GM23338 (cell line): ENCODE measurements around the gene CFAP90. TPM values are rescaled to one million over a fixed set of nuclear protein-coding genes. Genes with fewer than 3 reads are reported as not detected.

ENCODE experiments used
- ATAC-seq: fragments of 200-7000 bp; cut with Tn5 transposase; 3 replicates; pipeline ENCODE4 v1.9.1; 2020
- DNase-seq: peaks from one replicate; pipeline ENCODE4 v3.0.0-alpha.2; 2015; ENCODE audit warnings: low spot score
- H2AFZ ChIP-seq: fragments of 200-600 bp; sonication (generic); 2 replicates; pipeline ENCODE4 v1.8.0; 2016; ENCODE audit warnings: antibody characterized with exemption, mild to moderate bottlenecking, moderate library complexity
- H3F3A ChIP-seq: fragments of 200-600 bp; sonication (generic); replicated peaks from 2 replicates; pipeline ENCODE4 v1.8.0; 2017; ENCODE audit warnings: antibody characterized with exemption, mixed run types, low read depth
- H3K27ac ChIP-seq: fragments of 200-600 bp; sonication (generic); 2 replicates; pipeline ENCODE4 v1.6.1; 2016; ENCODE audit warnings: low read depth
- H3K27me3 ChIP-seq: fragments of 200-600 bp; sonication (generic); 2 replicates; pipeline ENCODE4 v1.8.0; 2016; ENCODE audit warnings: mild to moderate bottlenecking, mixed run types, moderate library complexity; ENCODE audit not compliant: insufficient read depth
- H3K36me3 ChIP-seq: fragments of 200-600 bp; sonication (generic); 2 replicates; pipeline ENCODE4 v1.8.0; 2016; ENCODE audit warnings: mild to moderate bottlenecking; ENCODE audit not compliant: insufficient read depth
- H3K4me1 ChIP-seq: fragments of 200-600 bp; sonication (generic); 2 replicates; pipeline ENCODE4 v1.8.0; 2016; ENCODE audit warnings: mild to moderate bottlenecking, moderate library complexity; ENCODE audit not compliant: insufficient read depth
- H3K4me2 ChIP-seq: fragments of 200-600 bp; sonication (generic); 2 replicates; pipeline ENCODE4 v1.7.1; 2017; ENCODE audit warnings: mixed run types
- H3K4me3 ChIP-seq: fragments of 200-600 bp; sonication (generic); 2 replicates; pipeline ENCODE4 v1.6.1; 2016; ENCODE audit warnings: mixed run types
- H3K79me2 ChIP-seq: fragments of 200-600 bp; sonication (generic); replicated peaks from 2 replicates; pipeline ENCODE4 v1.8.0; 2017; ENCODE audit warnings: mild to moderate bottlenecking; ENCODE audit not compliant: insufficient read depth
- H3K9me2 ChIP-seq: fragments of 200-600 bp; sonication (generic); 2 replicates; pipeline ENCODE4 v1.8.0; 2017; ENCODE audit not compliant: insufficient read depth
- H4K20me1 ChIP-seq: fragments of 200-600 bp; sonication (generic); replicated peaks from 2 replicates; pipeline ENCODE4 v1.8.0; 2017; ENCODE audit warnings: mild to moderate bottlenecking; ENCODE audit not compliant: insufficient read depth
- H3K27ac Mint-ChIP-seq: 2 replicates; pipeline ENCODE4 v1.8.0; 2020; ENCODE audit warnings: inconsistent platforms, mild to moderate bottlenecking, moderate library complexity, mixed read lengths
- H3K27me3 Mint-ChIP-seq: 3 replicates; pipeline ENCODE4 v1.8.0; 2022; ENCODE audit warnings: low read depth, mild to moderate bottlenecking, moderate library complexity, mixed read lengths, inconsistent platforms; ENCODE audit not compliant: insufficient read depth, poor library complexity
- H3K36me3 Mint-ChIP-seq: 3 replicates; pipeline ENCODE4 v1.8.0; 2021; ENCODE audit warnings: low read depth, mild to moderate bottlenecking, inconsistent platforms, moderate library complexity, mixed read lengths
- H3K4me1 Mint-ChIP-seq: 3 replicates; pipeline ENCODE4 v1.8.0; 2020; ENCODE audit warnings: mild to moderate bottlenecking, inconsistent platforms, mixed read lengths
- H3K4me3 Mint-ChIP-seq: 3 replicates; pipeline ENCODE4 v1.8.0; 2021; ENCODE audit warnings: moderate library complexity, mild to moderate bottlenecking, inconsistent platforms, mixed read lengths
- H3K9me3 Mint-ChIP-seq: 3 replicates; pipeline ENCODE4 v1.8.0; 2020; ENCODE audit warnings: moderate library complexity, mild to moderate bottlenecking, inconsistent platforms, mixed read lengths
- CREB1 ChIP-seq: fragments of 250-450 bp; sonication (Bioruptor Pico); IDR thresholded peaks from 2 replicates; pipeline ENCODE4 v1.5.0; 2020; ENCODE audit warnings: low read depth, mild to moderate bottlenecking, moderate library complexity
- ETS1 ChIP-seq: IDR thresholded peaks from 2 replicates; pipeline ENCODE4 v1.6.1; 2016; ENCODE audit warnings: antibody characterized with exemption
- EZH2 ChIP-seq: fragments of 200-600 bp; sonication (generic); IDR thresholded peaks from one replicate; pipeline ENCODE4 v1.8.0; 2017; ENCODE audit warnings: antibody characterized with exemption, mild to moderate bottlenecking, low read depth; ENCODE audit not compliant: unreplicated experiment
- EZH2phosphoT487 ChIP-seq: fragments of 200-600 bp; sonication (generic); IDR thresholded peaks from one replicate; pipeline ENCODE4 v1.8.1; 2018; ENCODE audit warnings: antibody characterized with exemption; ENCODE audit not compliant: unreplicated experiment
- NANOG ChIP-seq: IDR thresholded peaks from 2 replicates; pipeline ENCODE4 v1.6.1; 2016; ENCODE audit warnings: antibody characterized with exemption, borderline replicate concordance
- POLR2AphosphoS5 ChIP-seq: IDR thresholded peaks from 2 replicates; pipeline ENCODE4 v1.6.1; 2016; ENCODE audit warnings: antibody characterized with exemption, low read depth
- STAT1 ChIP-seq: IDR thresholded peaks from one replicate; pipeline ENCODE4 v1.6.1; 2016; ENCODE audit warnings: antibody characterized with exemption; ENCODE audit not compliant: unreplicated experiment
- ZNF114 ChIP-seq: fragments of 250-450 bp; sonication (Bioruptor Pico); IDR thresholded peaks from 2 replicates; pipeline ENCODE4 v1.5.0; 2020; ENCODE audit warnings: mild to moderate bottlenecking, moderate library complexity
- ZNF331 ChIP-seq: fragments of 250-450 bp; sonication (Bioruptor Pico); IDR thresholded peaks from 2 replicates; pipeline ENCODE4 v1.5.0; 2020; ENCODE audit warnings: low read depth, mild to moderate bottlenecking, moderate library complexity
- polyA plus RNA-seq: library from polyadenylated mRNA; unstranded; fragments of >200 nt; fragmentation: Nextera tagmentation; extraction: Ambion mirVana; gene quantifications from 2 replicates; pipeline ENCODE4 v1.2.1, GENCODE V29; 2016
- total RNA-seq: library from RNA; depleted of rRNA; stranded (reverse); fragments of >200 nt; shearing (Covaris generic); gene quantifications from 2 replicates; pipeline ENCODE4 v1.2.3, GENCODE V29; 2014
- TF ChIP-seq, protein P1 (sequence below): IDR thresholded peaks from one replicate; pipeline ENCODE4 v1.6.1; 2018; ENCODE audit warnings: antibody characterized with exemption; ENCODE audit not compliant: unreplicated experiment
- TF ChIP-seq, protein P2 (sequence below), 2 experiments: fragments of 200-600 bp in 1 of 2; sonication (generic) in 1 of 2; conservative IDR thresholded peaks; 2 replicates each; pipeline versions ENCODE4 v1.5.1 to v1.6.1; 2016 to 2017; ENCODE audit warnings: antibody characterized with exemption in 2 of 2, low read depth in 2 of 2, mild to moderate bottlenecking in 2 of 2, moderate library complexity in 1 of 2
- TF ChIP-seq, protein P3 (sequence below): fragments of 250-450 bp; sonication (Bioruptor Pico); IDR thresholded peaks from 2 replicates; pipeline ENCODE4 v1.5.0; 2020; ENCODE audit warnings: mild to moderate bottlenecking, moderate library complexity

The CFAP90 gene
- total and polyA plus RNA-seq, 2 experiments from 2014 or later: 0.10 to 1.0 TPM

- ATAC-seq: no peak
- no peaks in the 10 kb centered on the region for H3K9me3 Mint-ChIP-seq
Observed at GRCh38 chr5:7875151-7875550, 24.2 kb upstream of the CFAP90 start.

More at GRCh38 chr5:7875151-7875550, 24.2 kb upstream of the CFAP90 start:
- H3K4me1 Mint-ChIP-seq: peaks cover 9% of the 10 kb centered on the region
- no peaks in the 10 kb centered on the region for H3F3A ChIP-seq
- H3K4me3 Mint-ChIP-seq: no peak overlapping the region
- no peak overlapping the region for H3K27ac Mint-ChIP-seq
- H3K4me3 ChIP-seq: no peak overlapping the region
- peaks cover 47% of the 10 kb centered on the region for H4K20me1 ChIP-seq
- no peak for DNase-seq
- peaks cover 77% of the 10 kb centered on the region for H3K79me2 ChIP-seq
- no peaks in the 10 kb centered on the region for H3K27me3 Mint-ChIP-seq
- H3K4me2 ChIP-seq: no peak overlapping the region
- H3K36me3 ChIP-seq: peaks cover 47% of the 10 kb centered on the region; the same call in 1 of the 2 replicates
- H3K4me1 ChIP-seq: 0 out of 2 replicates have a peak, but pooled peaks cover 6% of the 10 kb centered on the region
- no peaks in the 10 kb centered on the region for H3K27me3 ChIP-seq
- no peaks in the 10 kb centered on the region for H3K9me2 ChIP-seq
- no peak overlapping the region for H2AFZ ChIP-seq
- peaks cover 53% of the 10 kb centered on the region for H3K36me3 Mint-ChIP-seq
- TF ChIP-seq EZH2 (no peak), NANOG (no peak), ZNF331 (no peak), CREB1 (CRISPR knock-in tag) (no peak), STAT1 (no peak), POLR2AphosphoS5 (no peak), ZNF114 (CRISPR knock-in tag) (no peak), EZH2phosphoT487 (no peak), ETS1 (no peak)
- TF ChIP-seq, protein P1, sequence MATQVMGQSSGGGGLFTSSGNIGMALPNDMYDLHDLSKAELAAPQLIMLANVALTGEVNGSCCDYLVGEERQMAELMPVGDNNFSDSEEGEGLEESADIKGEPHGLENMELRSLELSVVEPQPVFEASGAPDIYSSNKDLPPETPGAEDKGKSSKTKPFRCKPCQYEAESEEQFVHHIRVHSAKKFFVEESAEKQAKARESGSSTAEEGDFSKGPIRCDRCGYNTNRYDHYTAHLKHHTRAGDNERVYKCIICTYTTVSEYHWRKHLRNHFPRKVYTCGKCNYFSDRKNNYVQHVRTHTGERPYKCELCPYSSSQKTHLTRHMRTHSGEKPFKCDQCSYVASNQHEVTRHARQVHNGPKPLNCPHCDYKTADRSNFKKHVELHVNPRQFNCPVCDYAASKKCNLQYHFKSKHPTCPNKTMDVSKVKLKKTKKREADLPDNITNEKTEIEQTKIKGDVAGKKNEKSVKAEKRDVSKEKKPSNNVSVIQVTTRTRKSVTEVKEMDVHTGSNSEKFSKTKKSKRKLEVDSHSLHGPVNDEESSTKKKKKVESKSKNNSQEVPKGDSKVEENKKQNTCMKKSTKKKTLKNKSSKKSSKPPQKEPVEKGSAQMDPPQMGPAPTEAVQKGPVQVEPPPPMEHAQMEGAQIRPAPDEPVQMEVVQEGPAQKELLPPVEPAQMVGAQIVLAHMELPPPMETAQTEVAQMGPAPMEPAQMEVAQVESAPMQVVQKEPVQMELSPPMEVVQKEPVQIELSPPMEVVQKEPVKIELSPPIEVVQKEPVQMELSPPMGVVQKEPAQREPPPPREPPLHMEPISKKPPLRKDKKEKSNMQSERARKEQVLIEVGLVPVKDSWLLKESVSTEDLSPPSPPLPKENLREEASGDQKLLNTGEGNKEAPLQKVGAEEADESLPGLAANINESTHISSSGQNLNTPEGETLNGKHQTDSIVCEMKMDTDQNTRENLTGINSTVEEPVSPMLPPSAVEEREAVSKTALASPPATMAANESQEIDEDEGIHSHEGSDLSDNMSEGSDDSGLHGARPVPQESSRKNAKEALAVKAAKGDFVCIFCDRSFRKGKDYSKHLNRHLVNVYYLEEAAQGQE: no peak
- TF ChIP-seq, protein P2, sequence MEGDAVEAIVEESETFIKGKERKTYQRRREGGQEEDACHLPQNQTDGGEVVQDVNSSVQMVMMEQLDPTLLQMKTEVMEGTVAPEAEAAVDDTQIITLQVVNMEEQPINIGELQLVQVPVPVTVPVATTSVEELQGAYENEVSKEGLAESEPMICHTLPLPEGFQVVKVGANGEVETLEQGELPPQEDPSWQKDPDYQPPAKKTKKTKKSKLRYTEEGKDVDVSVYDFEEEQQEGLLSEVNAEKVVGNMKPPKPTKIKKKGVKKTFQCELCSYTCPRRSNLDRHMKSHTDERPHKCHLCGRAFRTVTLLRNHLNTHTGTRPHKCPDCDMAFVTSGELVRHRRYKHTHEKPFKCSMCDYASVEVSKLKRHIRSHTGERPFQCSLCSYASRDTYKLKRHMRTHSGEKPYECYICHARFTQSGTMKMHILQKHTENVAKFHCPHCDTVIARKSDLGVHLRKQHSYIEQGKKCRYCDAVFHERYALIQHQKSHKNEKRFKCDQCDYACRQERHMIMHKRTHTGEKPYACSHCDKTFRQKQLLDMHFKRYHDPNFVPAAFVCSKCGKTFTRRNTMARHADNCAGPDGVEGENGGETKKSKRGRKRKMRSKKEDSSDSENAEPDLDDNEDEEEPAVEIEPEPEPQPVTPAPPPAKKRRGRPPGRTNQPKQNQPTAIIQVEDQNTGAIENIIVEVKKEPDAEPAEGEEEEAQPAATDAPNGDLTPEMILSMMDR (conservative IDR thresholded peaks at IDR 0.05; ENCODE audit: low read depth in 2 of 2): no peak
- TF ChIP-seq, protein P3, sequence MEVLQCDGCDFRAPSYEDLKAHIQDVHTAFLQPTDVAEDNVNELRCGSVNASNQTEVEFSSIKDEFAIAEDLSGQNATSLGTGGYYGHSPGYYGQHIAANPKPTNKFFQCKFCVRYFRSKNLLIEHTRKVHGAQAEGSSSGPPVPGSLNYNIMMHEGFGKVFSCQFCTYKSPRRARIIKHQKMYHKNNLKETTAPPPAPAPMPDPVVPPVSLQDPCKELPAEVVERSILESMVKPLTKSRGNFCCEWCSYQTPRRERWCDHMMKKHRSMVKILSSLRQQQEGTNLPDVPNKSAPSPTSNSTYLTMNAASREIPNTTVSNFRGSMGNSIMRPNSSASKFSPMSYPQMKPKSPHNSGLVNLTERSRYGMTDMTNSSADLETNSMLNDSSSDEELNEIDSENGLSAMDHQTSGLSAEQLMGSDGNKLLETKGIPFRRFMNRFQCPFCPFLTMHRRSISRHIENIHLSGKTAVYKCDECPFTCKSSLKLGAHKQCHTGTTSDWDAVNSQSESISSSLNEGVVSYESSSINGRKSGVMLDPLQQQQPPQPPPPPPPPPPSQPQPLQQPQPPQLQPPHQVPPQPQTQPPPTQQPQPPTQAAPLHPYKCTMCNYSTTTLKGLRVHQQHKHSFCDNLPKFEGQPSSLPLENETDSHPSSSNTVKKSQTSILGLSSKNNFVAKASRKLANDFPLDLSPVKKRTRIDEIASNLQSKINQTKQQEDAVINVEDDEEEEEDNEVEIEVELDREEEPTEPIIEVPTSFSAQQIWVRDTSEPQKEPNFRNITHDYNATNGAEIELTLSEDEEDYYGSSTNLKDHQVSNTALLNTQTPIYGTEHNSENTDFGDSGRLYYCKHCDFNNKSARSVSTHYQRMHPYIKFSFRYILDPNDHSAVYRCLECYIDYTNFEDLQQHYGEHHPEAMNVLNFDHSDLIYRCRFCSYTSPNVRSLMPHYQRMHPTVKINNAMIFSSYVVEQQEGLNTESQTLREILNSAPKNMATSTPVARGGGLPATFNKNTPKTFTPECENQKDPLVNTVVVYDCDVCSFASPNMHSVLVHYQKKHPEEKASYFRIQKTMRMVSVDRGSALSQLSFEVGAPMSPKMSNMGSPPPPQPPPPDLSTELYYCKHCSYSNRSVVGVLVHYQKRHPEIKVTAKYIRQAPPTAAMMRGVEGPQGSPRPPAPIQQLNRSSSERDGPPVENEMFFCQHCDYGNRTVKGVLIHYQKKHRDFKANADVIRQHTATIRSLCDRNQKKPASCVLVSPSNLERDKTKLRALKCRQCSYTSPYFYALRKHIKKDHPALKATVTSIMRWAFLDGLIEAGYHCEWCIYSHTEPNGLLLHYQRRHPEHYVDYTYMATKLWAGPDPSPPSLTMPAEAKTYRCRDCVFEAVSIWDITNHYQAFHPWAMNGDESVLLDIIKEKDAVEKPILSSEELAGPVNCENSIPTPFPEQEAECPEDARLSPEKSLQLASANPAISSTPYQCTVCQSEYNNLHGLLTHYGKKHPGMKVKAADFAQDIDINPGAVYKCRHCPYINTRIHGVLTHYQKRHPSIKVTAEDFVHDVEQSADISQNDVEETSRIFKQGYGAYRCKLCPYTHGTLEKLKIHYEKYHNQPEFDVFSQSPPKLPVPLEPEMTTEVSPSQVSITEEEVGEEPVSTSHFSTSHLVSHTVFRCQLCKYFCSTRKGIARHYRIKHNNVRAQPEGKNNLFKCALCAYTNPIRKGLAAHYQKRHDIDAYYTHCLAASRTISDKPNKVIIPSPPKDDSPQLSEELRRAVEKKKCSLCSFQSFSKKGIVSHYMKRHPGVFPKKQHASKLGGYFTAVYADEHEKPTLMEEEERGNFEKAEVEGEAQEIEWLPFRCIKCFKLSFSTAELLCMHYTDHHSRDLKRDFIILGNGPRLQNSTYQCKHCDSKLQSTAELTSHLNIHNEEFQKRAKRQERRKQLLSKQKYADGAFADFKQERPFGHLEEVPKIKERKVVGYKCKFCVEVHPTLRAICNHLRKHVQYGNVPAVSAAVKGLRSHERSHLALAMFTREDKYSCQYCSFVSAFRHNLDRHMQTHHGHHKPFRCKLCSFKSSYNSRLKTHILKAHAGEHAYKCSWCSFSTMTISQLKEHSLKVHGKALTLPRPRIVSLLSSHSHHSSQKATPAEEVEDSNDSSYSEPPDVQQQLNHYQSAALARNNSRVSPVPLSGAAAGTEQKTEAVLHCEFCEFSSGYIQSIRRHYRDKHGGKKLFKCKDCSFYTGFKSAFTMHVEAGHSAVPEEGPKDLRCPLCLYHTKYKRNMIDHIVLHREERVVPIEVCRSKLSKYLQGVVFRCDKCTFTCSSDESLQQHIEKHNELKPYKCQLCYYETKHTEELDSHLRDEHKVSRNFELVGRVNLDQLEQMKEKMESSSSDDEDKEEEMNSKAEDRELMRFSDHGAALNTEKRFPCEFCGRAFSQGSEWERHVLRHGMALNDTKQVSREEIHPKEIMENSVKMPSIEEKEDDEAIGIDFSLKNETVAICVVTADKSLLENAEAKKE (CRISPR knock-in tag): no peak
- no peak overlapping the region for H3K27ac ChIP-seq
